ENCODE results near the gene WNK1. TPM values are rescaled to one million over a fixed set of nuclear protein-coding genes. Genes with fewer than 3 reads are reported as not detected.

The WNK1 gene
- total and polyA plus RNA-seq, 12 donors: 43.5 to 408 (median 304) TPM

DNA sequence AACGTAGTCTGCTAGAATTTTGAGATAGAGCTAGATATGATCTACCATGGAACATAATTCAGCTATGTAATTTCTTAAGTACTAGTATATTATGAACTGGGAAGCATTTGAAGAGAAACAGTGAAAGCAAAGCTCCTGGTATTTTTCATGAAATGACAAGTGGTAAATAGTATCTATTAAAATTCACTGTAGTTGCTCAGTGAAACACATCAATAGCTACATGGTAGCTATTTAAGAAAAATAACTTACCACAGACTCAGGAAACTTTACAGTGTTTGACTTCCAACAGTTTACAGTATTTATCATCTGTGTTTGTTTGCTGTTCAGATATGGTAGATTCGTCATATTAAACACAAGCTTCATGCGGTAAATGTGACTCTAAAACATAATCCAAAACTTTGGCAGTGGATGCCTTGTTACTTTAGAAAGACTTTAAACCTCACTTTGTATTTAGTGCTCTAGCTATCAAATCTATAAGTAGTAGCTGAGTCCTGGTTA is 25.2 kb downstream of the WNK1 start:
- 65 to 73% methylated on average over 3 of the region's 3 CpGs for WGBS, 2 donors
- peak overlapping the region in 1 of 10 donors; percentile 8 for H3K27ac ChIP-seq
- ATAC-seq (no peak), DNase-seq (no peak)
- H3K9me3 ChIP-seq: no peaks in the 10 kb centered on the region
- no peaks in the 10 kb centered on the region for H3K27me3 ChIP-seq
- peaks cover 7 to 94% (median 80%) of the 10 kb centered on the region in 9 donors for H3K4me1 ChIP-seq
- TF ChIP-seq, protein P1, sequence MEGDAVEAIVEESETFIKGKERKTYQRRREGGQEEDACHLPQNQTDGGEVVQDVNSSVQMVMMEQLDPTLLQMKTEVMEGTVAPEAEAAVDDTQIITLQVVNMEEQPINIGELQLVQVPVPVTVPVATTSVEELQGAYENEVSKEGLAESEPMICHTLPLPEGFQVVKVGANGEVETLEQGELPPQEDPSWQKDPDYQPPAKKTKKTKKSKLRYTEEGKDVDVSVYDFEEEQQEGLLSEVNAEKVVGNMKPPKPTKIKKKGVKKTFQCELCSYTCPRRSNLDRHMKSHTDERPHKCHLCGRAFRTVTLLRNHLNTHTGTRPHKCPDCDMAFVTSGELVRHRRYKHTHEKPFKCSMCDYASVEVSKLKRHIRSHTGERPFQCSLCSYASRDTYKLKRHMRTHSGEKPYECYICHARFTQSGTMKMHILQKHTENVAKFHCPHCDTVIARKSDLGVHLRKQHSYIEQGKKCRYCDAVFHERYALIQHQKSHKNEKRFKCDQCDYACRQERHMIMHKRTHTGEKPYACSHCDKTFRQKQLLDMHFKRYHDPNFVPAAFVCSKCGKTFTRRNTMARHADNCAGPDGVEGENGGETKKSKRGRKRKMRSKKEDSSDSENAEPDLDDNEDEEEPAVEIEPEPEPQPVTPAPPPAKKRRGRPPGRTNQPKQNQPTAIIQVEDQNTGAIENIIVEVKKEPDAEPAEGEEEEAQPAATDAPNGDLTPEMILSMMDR (IDR thresholded peaks at IDR 0.05): no peak
- no peak overlapping the region for H3K4me3 ChIP-seq
- H3K36me3 ChIP-seq: no peaks in the 10 kb centered on the region
- intact Hi-C loops (cut with DNase I): no loop called here

DNA sequence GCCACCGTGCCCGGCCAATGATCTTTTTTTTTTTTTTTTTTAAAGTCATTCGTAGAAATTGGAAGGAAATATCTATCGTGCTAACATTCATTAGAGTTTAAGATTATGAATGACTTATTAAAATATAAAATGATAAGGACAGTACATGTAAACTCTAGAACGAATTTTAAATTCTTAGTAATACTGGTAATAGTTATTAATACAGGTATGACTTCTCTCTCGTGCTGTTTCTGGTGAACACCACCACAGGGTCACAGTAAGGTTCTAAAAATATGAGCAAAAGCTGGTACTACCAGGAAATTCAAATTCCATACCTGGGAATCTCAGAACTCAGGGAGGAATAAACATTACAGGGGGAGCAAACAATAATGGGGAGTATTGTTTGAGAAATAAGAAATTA is 26.2 kb downstream of the WNK1 start:
- Histone ChIP-seq H3K4me1 (peaks cover 7 to 87% (median 76%) of the 10 kb centered on the region in 9 donors), H3K27ac (peak overlapping the region in 4 of 10 donors; percentile 8 to 65 (median 29)), H3K27me3 (no peaks in the 10 kb centered on the region), H3K9me3 (no peaks in the 10 kb centered on the region), H3K4me3 (no peak overlapping the region), H3K36me3 (no peaks in the 10 kb centered on the region)
- ATAC-seq (peak in 1 of 8 donors; percentile 19), DNase-seq (no peak)
- intact Hi-C loops (cut with DNase I): no loop called here
- TF ChIP-seq, protein P1 (IDR thresholded peaks at IDR 0.05): no peak
- 58% methylated on average over 6 of the region's 6 CpGs for WGBS, 2 donors

DNA sequence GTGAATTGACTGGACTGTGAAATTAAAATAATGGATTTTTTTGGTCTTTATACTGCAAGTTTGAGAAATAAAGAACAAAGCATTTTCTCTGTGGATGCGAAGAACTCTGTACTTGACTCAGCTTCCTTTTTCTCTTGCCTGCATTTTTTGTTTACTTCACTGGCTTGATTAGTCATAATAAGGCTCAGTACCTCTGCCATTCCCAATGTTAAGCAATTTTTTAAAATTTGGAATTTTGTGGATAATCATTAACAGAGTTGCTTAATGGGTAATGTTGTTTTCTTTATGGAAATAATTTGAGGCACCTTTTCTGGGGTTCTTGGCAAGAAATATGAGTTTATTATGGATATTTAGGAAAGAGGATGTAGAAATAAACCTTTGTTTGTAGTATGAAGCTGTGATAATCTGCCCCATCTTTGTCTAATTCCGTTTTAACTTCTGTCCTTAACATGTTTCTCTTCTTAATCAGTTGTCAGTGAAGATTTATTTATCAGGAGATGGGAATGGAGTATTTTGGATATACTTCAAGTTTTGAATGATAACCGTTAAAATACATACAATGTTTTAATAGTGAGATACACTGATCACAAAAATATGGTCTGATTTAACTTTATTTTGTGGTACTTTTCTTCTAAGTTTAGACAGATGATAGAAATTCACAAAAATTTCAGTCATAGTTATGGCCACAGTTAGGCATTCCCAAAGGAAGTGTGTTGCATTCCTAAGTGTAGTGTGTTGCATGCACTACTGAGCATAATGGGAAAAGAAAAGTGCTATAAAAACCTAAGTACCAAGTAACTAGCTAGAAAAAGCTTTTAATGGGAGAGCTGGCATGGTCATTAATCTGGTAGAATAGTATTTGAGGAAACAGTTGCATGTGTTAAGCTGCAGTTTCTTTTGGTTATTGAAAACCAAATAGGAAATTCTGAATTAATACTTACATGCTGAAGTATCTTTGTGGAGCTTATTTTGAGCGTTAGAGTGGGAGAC is 27.7 kb downstream of the WNK1 start:
- peak in 3 of 8 donors; percentile 33 to 39 (median 37) for ATAC-seq

DNA sequence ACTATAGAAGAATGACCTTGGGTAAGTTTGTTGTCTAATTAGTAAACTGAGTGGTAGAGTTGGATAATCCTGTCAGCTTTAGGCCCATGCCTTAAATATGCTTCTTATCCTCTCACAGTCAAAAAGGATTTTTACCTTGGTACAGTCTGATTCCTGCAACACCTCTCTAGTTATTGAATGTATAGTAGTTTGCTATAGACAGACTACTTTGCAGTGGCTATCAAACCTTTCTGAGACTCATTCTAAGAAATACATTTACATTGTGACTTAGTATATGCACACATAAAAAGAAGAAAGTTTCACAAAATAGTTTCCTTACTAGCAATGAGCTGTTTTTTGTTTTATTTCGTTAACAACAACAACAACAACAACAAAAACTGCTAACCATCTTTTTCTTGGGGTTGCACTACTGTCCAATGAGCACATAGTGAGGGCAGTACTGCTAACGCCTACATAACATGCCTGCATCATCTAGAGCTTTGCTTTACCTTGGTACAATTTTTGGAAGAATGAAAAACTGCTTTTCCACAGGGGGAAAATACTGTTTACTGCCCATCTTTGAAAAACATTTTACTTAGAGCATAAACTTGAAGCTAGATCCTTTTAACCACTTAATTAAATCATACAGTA is 28.5 kb downstream of the WNK1 start:
- intact Hi-C loops (cut with DNase I): no loop called here
- WGBS, 2 donors: 64% methylated on average over 2 of the region's 2 CpGs
- Histone ChIP-seq H3K9me3 (no peaks in the 10 kb centered on the region), H3K36me3 (no peaks in the 10 kb centered on the region), H3K4me1 (peaks cover 7 to 82% (median 62%) of the 10 kb centered on the region in 9 donors), H3K4me3 (no peak overlapping the region), H3K27me3 (no peaks in the 10 kb centered on the region), H3K27ac (peak overlapping the region in 2 of 10 donors; percentile 7 to 16)
- no peak for DNase-seq
- ATAC-seq: no peak
- TF ChIP-seq, protein P1 (IDR thresholded peaks at IDR 0.05): no peak

More for the DNA sequence above, 27.7 kb downstream of the WNK1 start:
- peak overlapping the region in 2 of 10 donors; percentile 16 to 65 for H3K27ac ChIP-seq
- no peak for DNase-seq
- no peaks in the 10 kb centered on the region for H3K27me3 ChIP-seq
- intact Hi-C loops (cut with DNase I): no loop called here
- WGBS, 2 donors: 23 to 31% methylated on average over 4 of the region's 4 CpGs
- H3K4me1 ChIP-seq: peaks cover 7 to 84% (median 66%) of the 10 kb centered on the region in 9 donors
- peak overlapping the region in 2 of 10 donors; percentile 16 to 33 for H3K4me3 ChIP-seq
- TF ChIP-seq, protein P1 (IDR thresholded peaks at IDR 0.05): no peak
- no peaks in the 10 kb centered on the region for H3K36me3 ChIP-seq
- no peaks in the 10 kb centered on the region for H3K9me3 ChIP-seq
